ENCODE data around the gene NOP9.
"Not testable (repeated sequence)": the region's sequence is repeated elsewhere in the genome, so short reads cannot be mapped to it uniquely, and the experiment has no call there.

The NOP9 gene

GRCh38 chr14:24343795-24344660 is 44.4 kb downstream of the NOP9 start:
- Mint-ChIP-seq H3K4me3 (no peak overlapping the region), H3K4me1 (peaks cover 5% of the 10 kb centered on the region), H3K27ac (no peak overlapping the region), H3K27me3 (peaks cover 12% of the 10 kb centered on the region), H3K36me3 (no peaks in the 10 kb centered on the region), H3K9me3 (no peaks in the 10 kb centered on the region)
- no peak for ATAC-seq (ENCODE audit: low read depth)
- DNase-seq (ENCODE audit: low spot score in 2 of 2) = no peak

GRCh38 chr14:24347134-24347533 is 47.5 kb downstream of the NOP9 start:
- DNase-seq (ENCODE audit: low spot score in 2 of 2) = no peak
- H3K9me3 Mint-ChIP-seq = no peaks in the 10 kb centered on the region
- H3K36me3 Mint-ChIP-seq = peaks cover 2% of the 10 kb centered on the region
- no peak overlapping the region for H3K27ac Mint-ChIP-seq
- no peak for ATAC-seq (ENCODE audit: low read depth)
- no peaks in the 10 kb centered on the region for H3K4me1 Mint-ChIP-seq
- H3K4me3 Mint-ChIP-seq = no peak overlapping the region
- H3K27me3 Mint-ChIP-seq = peaks cover 25% of the 10 kb centered on the region

DNA sequence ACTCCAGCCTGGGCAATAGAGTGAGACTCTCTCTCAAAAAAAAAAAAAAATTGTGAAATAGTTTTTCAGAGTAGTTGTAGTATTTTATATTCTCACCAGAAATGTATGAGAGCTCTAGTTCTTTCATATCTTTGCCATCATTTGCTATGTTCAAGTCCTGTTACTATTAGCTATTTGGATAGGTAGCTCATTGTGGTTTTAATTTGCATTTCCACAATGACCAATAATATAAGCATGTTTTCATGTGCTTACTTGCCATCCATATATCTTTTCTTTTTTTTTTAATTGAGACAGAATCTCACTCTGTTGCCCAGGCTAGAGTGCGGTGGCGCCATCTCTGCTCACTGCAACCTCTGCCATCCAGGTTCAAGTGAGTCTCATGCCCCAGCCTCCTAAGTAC is 48.5 kb downstream of the NOP9 start:
- Mint-ChIP-seq H3K36me3 (peaks cover 2% of the 10 kb centered on the region), H3K9me3 (no peaks in the 10 kb centered on the region), H3K4me3 (no peak overlapping the region), H3K4me1 (no peaks in the 10 kb centered on the region), H3K27me3 (peaks cover 27% of the 10 kb centered on the region), H3K27ac (no peak overlapping the region)
- no peak for DNase-seq (ENCODE audit: low spot score in 2 of 2)
- no peak for ATAC-seq (ENCODE audit: low read depth)

GRCh38 chr14:24349742-24350141 is 50.1 kb downstream of the NOP9 start:
- H3K36me3 Mint-ChIP-seq = peaks cover 2% of the 10 kb centered on the region
- no peak for DNase-seq (ENCODE audit: low spot score in 2 of 2)
- H3K4me1 Mint-ChIP-seq = peaks cover 5% of the 10 kb centered on the region
- H3K9me3 Mint-ChIP-seq = no peaks in the 10 kb centered on the region
- H3K27me3 Mint-ChIP-seq = peaks cover 31% of the 10 kb centered on the region
- H3K4me3 Mint-ChIP-seq = no peak overlapping the region
- ATAC-seq (ENCODE audit: low read depth) = no peak
- no peak overlapping the region for H3K27ac Mint-ChIP-seq

- peaks cover 26% of the 10 kb centered on the region for H3K27me3 Mint-ChIP-seq
- peaks cover 2% of the 10 kb centered on the region for H3K36me3 Mint-ChIP-seq
- H3K4me1 Mint-ChIP-seq = peaks cover 5% of the 10 kb centered on the region
- H3K9me3 Mint-ChIP-seq = no peaks in the 10 kb centered on the region
- no peak for DNase-seq (ENCODE audit: low spot score in 2 of 2)
- H3K27ac Mint-ChIP-seq = no peak overlapping the region
- no peak overlapping the region for H3K4me3 Mint-ChIP-seq
- ATAC-seq (ENCODE audit: low read depth) = no peak
Measured at GRCh38 chr14:24351517-24351916, 51.9 kb downstream of the NOP9 start.

- ATAC-seq (ENCODE audit: low read depth) (no peak), DNase-seq (ENCODE audit: low spot score in 2 of 2) (no peak)
- peaks cover 25% of the 10 kb centered on the region for H3K27me3 Mint-ChIP-seq
- no peak overlapping the region for H3K4me3 Mint-ChIP-seq
- H3K36me3 Mint-ChIP-seq = peaks cover 2% of the 10 kb centered on the region
- H3K9me3 Mint-ChIP-seq = no peaks in the 10 kb centered on the region
- H3K27ac Mint-ChIP-seq = no peak overlapping the region
- peaks cover 5% of the 10 kb centered on the region for H3K4me1 Mint-ChIP-seq
Measured at GRCh38 chr14:24353559-24354481, 54.2 kb downstream of the NOP9 start.

DNA sequence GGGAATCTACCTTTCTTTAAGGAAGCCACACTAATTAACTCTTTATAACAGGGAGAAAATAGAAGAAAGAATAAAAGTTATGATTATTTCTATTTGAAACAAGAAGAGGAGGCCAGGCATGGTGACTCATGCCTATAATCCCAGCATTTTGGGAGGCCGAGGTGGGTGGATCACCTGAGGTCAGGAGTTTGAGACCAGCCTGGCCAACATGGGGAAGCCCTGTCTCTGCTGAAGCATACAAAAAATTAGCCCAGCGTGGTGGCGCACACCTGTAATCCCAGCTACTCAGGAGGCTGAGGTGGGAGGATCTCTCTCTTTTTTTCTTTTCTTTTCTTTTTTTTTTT is 54.8 kb downstream of the NOP9 start:
- not testable (repeated sequence) for H3K9me3 Mint-ChIP-seq; H3K27ac Mint-ChIP-seq; H3K4me3 Mint-ChIP-seq; ATAC-seq (ENCODE audit: low read depth); H3K36me3 Mint-ChIP-seq; DNase-seq (ENCODE audit: low spot score in 2 of 2); H3K4me1 Mint-ChIP-seq
- H3K27me3 Mint-ChIP-seq = peaks cover 23% of the 10 kb centered on the region

DNA sequence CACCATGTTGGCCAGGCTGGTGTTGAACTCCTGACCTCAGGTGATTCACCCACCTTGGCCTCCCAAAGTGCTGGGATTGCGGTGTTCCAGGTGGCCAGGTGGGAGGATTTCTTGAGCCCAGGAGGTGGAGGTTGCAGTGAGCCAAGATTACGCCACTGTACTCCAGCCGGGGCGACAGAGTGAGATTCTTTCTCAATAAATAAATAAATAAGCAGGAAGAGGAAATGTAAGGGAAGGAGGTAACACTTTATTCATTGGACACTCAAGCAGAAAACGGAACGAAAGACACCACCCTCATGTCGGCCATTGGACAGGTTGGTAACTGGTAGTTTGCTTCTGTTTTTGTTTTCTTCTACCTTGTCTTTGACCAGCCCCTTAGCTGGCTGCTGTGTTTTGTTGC is 55.4 kb downstream of the NOP9 start:
- Mint-ChIP-seq H3K36me3 (no peaks in the 10 kb centered on the region), H3K4me1 (peaks cover 5% of the 10 kb centered on the region), H3K27ac (no peak overlapping the region), H3K4me3 (no peak overlapping the region), H3K27me3 (peaks cover 18% of the 10 kb centered on the region), H3K9me3 (no peaks in the 10 kb centered on the region)
- no peak for DNase-seq (ENCODE audit: low spot score in 2 of 2)
- ATAC-seq (ENCODE audit: low read depth) = no peak

DNA sequence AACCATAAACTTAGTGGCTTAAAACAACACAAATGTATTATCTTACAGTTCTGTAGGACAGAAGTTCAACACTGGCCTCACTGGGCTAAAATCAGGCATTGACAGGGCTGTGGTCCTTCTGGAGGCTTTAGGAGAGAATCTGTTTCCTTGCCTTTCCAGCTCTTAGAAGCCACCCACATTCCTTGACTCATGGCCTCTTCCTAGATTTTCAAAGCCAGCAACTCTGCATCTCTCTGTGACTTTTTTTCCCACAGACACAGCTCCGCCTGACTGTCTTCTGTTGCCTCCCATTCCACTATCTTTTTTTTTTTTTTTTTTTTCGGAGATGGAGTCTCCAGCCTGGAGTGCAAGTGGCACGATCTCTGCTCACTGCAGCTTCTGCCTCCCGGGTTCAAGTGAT is 56.6 kb downstream of the NOP9 start:
- no peak overlapping the region for H3K4me3 Mint-ChIP-seq
- H3K27ac Mint-ChIP-seq = no peak overlapping the region
- H3K36me3 Mint-ChIP-seq = no peaks in the 10 kb centered on the region
- DNase-seq (ENCODE audit: low spot score in 2 of 2) (no peak), ATAC-seq (ENCODE audit: low read depth) (no peak)
- peaks cover 14% of the 10 kb centered on the region for H3K27me3 Mint-ChIP-seq
- H3K9me3 Mint-ChIP-seq = no peaks in the 10 kb centered on the region
- peaks cover 5% of the 10 kb centered on the region for H3K4me1 Mint-ChIP-seq

Measured in memory B cell (primary cell).